A204.1 (cell line): ENCODE results near the gene MYRF.

Source experiments
- FAIRE-seq: peaks from 2 replicates; lab custom pipeline; 2012; peaks lifted over from hg19 to GRCh38; lab: Jason Lieb, UNC

The MYRF gene

DNA sequence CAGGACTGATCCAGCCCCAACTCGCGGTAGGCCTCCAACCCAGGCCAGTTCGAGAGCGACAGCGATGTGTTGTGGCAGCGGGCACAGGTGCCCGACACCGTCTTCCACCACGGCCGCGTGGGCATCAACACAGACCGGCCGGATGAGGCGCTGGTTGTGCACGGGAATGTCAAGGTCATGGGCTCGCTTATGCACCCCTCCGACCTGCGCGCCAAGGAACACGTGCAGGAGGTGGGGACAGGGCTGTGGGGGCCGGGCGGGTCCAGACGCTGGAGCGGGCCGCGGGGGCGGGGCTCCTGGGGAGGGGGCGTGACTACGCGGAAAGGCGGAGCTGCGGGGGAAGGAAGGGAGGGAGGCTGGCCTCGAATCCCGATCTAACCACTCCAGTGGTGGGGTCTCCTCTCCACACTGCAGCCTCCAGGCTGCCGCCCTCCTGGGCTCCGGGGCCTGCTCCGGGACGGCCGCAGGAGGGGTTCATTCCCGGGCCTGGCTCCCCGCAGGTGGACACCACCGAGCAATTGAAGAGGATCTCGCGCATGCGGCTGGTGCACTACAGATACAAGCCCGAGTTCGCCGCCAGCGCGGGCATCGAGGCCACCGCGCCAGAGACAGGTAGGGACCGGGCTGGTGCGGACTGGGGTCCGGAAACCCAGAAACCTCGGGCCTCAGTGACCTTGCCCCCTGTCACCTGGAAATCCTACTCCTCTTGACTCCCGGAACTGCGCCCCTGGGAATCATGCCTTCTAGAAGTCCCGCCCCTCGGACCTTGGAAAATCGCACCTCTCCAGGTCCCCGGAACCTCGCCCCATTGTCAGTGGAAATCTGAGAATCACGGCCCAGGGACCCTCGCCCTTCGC, 25.0 kb downstream of the MYRF start:
- FAIRE-seq = no peak

GRCh38 chr11:61778357-61778886, 26.0 kb downstream of the MYRF start:
- FAIRE-seq = no peak

DNA sequence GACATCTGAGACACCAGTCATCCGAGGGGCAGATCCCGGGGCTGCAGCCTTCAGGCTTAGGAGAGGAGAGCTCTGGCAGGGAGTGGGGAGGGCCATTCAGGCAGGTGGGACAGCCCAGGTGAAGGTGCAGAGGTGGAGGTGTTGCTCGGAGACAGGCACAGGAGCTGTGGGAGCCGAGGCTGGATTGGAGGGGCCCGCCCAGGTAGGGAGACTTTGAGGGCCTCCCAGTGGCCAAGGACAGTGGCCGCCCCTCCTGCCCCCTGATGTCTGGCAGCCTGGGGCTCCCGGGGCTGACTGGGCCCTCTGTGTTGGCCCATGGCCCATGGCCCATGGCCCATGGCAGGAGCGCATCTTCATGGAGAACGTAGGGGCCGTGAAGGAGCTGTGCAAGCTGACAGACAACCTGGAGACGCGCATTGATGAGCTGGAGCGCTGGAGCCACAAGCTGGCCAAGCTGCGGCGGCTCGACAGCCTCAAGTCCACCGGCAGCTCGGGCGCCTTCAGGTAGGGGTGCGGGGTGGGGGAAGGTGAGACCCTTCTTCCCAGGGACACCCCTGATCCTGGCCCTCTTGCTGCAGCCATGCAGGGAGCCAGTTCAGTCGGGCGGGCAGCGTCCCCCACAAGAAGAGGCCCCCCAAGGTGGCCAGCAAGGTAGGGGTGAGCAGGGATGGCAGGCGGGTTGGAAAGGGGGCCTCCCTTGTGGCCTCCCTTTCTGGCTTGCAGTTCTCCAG, 26.6 kb downstream of the MYRF start:
- FAIRE-seq = no peak

GRCh38 chr11:61779666-61780525, 27.5 kb downstream of the MYRF start:
- FAIRE-seq = no peak

DNA sequence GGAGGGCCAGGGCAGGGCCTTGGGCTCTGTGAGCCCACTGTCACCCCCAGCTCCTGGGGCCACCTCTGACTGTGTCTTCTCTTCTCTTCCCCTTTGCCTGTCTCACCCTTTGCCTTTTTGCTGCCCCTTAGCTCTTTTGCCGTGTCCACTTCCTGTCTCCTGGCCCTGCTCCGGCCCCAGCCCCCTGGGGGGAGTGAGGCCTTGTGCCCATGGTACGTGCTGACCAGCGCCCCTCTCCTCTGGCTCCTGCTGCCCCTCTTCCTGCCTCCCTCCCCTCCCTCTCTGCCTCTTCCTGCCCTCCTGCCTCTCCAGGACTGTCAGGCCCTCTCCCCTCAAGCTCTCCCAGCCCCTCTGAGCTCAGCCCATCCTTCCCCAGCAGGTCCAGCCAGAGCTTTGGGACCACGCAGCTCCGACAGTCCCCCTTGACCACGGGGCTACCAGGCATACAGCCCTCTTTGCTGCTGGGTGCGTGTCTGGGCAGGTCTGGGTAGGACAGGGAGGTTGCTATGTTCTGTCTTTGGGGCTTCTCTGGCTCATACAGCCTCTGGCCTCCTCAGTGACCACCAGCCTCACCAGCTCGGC, 28.2 kb downstream of the MYRF start:
- no peak for FAIRE-seq

DNA sequence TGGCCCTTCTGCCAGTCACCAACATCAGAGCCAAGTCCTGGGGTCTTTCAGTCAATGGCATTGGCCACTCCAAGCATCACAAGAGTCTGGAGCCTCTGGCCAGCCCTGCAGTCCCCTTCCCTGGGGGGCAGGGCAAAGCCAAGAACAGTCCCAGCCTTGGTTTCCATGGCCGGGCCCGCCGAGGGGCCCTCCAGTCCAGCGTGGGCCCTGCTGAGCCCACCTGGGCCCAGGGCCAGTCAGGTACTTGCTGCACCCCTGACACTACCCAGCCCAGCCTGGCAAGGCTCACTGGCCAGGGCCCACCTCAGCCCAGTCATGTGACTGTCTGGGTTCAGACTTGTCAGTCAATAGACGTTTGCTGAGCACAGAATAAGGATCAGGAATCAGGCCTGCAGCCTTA, 29.1 kb downstream of the MYRF start:
- no peak for FAIRE-seq

DNA sequence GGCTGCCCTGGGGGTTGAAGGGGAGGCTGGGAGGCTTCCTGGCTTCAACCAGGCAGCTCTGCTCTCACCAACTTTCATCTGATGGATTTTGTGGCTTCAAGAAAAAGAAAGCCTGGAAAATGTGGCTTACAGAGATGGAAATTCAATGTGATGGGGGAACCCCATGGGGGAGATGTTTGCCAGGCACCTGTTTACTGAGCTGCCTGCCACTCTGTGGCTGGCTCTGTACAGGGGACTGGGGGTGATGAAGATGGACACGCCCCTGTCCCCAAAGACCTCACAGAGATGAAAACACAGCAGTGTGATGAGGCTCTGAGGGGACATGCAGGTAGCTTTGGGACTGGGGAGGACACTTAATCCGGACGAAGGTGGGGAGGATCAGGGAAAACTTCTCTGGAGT, 29.9 kb downstream of the MYRF start:
- FAIRE-seq = no peak

- FAIRE-seq = no peak
Observed at GRCh38 chr11:61782841-61783240, 30.4 kb downstream of the MYRF start.

DNA sequence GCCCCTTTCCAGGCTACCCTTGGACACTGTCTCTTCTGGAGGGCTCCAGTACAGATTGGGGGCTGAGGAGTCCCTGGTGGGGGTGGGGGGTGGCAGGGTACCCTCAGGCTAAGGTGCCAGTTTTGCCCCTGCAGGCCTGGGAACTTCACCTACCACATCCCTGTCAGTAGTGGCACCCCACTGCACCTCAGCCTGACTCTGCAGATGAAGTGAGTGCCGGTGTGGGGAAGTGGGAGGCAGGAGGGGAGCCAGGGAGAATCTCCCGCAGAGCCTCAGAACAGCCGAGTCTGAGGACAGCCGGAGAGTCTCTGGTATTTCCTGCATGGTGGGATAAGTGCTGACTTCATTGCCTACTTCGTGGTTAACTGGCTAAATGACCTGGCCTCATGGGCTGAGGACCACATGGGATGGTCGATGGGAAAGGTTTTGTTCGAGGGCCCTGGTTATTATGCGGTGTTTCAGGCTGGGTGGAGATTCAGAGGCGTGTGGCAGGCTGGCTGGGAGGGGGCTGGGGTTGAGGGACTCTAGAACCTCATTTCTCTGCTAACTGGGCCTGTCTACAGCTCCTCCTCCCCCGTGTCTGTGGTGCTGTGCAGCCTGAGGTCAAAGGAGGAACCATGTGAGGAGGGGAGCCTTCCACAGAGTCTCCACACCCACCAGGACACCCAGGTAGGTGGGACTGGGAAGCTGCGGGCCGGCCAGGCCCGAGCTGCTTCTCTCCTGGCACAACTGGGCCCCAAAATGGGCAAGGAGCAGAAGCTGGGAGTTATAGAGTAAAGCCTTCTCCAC, 31.5 kb downstream of the MYRF start:
- FAIRE-seq = no peak

GRCh38 chr11:61784506-61784805, 32.0 kb downstream of the MYRF start:
- no peak for FAIRE-seq

DNA sequence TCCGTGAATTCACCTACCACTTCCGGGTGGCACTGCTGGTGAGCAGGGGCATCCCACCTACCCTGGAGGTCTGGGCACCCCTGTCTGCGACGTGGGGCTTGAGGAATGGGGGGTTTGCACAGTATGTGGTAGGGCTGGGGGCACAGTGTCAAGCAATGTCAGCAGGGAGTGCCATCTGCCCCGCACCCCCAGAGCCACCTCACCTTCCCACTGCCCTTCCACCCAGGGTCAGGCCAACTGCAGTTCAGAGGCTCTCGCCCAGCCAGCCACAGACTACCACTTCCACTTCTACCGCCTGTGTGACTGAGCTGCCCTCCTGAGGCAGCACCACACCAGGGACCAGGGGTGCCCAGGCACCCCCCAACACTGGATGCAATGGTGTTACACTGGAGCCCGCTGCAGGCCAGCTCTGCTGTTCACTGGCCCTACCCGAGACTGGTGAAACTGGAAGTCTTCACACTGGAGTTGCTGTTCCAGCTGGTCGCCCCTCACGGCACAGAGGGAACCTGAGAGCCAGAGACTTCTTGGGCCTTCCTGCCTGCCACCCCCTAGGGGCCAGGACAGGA, 33.5 kb downstream of the MYRF start:
- FAIRE-seq = no peak

DNA sequence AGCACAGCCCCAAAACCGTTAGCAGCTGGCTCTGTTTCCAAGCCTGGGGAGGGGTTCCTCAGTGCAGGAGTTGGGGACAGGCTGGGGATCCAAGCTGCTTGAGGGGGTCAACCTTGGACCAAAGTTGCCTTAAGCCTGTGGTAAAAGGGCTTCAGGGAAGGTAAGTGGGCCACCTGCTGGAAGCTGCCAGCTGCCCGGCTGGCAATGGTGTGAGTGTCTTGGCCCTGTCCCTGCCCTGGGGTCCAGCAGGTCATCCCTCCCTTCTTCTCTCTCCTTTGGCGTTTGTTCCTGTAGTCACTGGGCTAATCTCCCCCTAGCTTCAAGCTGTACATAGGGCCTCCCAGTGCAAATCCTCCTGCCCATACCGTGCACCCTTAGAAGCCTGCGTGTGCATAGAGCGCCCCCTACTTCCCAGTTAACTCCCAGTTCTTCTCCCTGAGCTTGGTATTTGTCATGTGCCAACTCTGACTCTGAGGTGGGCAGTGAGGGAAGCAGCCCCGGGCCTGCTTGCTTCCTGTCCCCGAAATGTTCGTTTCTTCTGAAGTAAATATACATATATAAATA, 35.6 kb downstream of the MYRF start:
- no peak for FAIRE-seq

DNA sequence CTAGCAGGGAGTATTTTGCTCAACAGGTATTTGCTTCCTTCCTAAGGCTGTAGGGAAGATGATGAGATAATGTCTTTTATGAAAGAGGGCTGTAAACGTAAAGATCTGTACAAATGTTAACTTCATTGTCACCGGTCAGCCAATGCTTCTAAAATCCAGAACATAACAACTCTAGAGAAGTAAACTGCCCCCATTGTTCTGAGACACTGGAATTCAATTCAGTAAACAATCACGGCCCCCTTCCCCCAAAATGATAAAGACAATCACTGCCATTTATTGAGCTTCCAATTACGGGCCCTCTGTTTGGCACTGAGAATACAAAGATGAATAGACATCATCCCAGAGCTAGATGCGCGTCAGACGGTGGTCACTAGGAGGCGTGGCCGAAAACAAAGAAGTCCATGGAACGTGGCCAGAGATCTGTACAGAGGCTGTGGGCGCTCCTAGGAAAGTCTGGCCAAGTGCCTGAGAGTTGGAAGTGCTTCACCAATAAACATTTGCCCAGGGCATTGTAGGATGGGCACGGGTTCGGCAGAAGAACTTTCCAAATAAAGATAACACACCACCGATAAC, 39.4 kb downstream of the MYRF start:
- FAIRE-seq = no peak

- FAIRE-seq = no peak
Observed at GRCh38 chr11:61792310-61793082, 40.1 kb downstream of the MYRF start, which contains the start of the genes FEN1 and TMEM258. Gene FEN1, plus strand, starts transcription at chr11:61792911. Its CDS starts 2,451 bp downstream, at chr11:61795362. Gene TMEM258, minus strand, starts transcription at chr11:61792599. Its CDS starts 41 bp downstream, at chr11:61792558.

- no peak for FAIRE-seq
Observed at GRCh38 chr11:61793083-61793828, 40.8 kb downstream of the MYRF start.

DNA sequence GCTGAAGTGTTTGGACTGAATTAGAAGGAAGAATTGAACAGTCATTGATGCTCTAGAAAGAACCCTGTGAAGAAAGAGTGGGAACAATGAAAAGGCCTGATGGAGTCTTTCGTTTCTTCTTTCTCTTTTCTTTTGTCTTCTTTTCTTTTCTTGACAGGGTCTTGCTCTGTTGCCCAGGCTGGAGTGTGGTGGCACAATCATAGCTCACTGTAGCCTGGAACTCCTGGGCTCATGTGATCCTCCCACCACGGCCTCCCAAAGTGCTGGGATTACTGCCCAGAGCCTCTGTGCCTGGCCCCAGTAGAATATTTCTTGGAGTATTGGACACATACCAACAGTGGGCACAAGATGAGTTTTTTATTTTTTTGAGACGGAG, 41.4 kb downstream of the MYRF start:
- FAIRE-seq = no peak

DNA sequence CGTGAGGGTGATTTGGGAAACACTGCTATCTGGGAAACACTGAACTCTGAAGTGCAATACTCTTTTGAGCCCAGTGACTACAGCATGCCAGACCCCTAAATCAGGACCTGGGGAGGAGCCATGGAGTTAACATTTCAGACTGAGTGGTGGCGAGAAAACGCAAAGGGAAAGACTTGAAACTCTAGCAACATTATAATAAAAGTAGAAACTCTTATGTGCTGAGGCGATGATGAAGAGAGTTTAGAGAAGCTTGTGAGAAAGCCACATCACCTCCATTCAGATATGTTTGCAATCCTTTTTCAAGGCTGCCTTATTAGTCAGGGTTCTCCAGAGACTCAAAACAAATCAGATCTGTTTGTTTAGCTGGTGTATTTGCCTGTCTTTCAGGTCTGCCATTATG, 42.1 kb downstream of the MYRF start:
- FAIRE-seq = no peak

DNA sequence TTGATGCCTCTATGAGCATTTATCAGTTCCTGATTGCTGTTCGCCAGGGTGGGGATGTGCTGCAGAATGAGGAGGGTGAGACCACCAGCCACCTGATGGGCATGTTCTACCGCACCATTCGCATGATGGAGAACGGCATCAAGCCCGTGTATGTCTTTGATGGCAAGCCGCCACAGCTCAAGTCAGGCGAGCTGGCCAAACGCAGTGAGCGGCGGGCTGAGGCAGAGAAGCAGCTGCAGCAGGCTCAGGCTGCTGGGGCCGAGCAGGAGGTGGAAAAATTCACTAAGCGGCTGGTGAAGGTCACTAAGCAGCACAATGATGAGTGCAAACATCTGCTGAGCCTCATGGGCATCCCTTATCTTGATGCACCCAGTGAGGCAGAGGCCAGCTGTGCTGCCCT, 43.0 kb downstream of the MYRF start:
- FAIRE-seq = no peak
